ENCODE results near the gene PGC. TPM values are rescaled to one million over a fixed set of nuclear protein-coding genes. Genes with fewer than 3 reads are reported as not detected.

Gene PGC
- total RNA-seq, 4 donors from 2014 or later = 1.5 TPM; not detected in 3

GRCh38 chr6:41721414-41721813, 25.8 kb downstream of the PGC start:
- Histone ChIP-seq H3K27ac (no peak overlapping the region), H3K27me3 (no peaks in the 10 kb centered on the region), H3K36me3 (no peaks in the 10 kb centered on the region), H3K4me3 (no peak overlapping the region), H3K9me3 (no peaks in the 10 kb centered on the region), H3K4me1 (peaks cover 34 to 66% (median 41%) of the 10 kb centered on the region in 4 donors)
- TF ChIP-seq CTCF (IDR thresholded peaks at IDR 0.05) = no peak
- no peak for TF ChIP-seq POLR2A (IDR thresholded peaks at IDR 0.05)
- TF ChIP-seq EP300 (IDR thresholded peaks at IDR 0.05; ENCODE audit: low read depth) = no peak
- TF ChIP-seq POLR2AphosphoS5 (IDR thresholded peaks at IDR 0.05) = no peak
- in situ Hi-C loops (cut with MboI; ENCODE audit: low pct_ligation_motif_present in 1 of 4, low pct_unique_long_range_greater_than_20kb in 1 of 4, low sequenced_read_pairs in 3 of 4) = no loop called here
- no peak for DNase-seq
- 92% methylated on average over 3 of the region's 3 CpGs; no CpG with 5 or more reads in 1 of the 2 donors for WGBS, 2 donors (ENCODE audit: low coverage in 1 of 2)
- intact Hi-C loops (cut with DNase I; ENCODE audit: low total_unique reads) = no loop called here

GRCh38 chr6:41720783-41721182, 26.4 kb downstream of the PGC start:
- Histone ChIP-seq H3K4me3 (no peak overlapping the region), H3K9me3 (no peaks in the 10 kb centered on the region), H3K4me1 (peaks cover 37 to 69% (median 44%) of the 10 kb centered on the region in 4 donors), H3K27me3 (no peaks in the 10 kb centered on the region), H3K36me3 (no peaks in the 10 kb centered on the region), H3K27ac (peak overlapping the region in 1 of 4 donors; percentile 52)
- intact Hi-C loops (cut with DNase I; ENCODE audit: low total_unique reads) (no loop called here), in situ Hi-C loops (cut with MboI; ENCODE audit: low pct_ligation_motif_present in 1 of 4, low pct_unique_long_range_greater_than_20kb in 1 of 4, low sequenced_read_pairs in 3 of 4) (no loop called here)
- DNase-seq = no peak
- WGBS, 2 donors (ENCODE audit: low coverage in 1 of 2) = 95% methylated on average over 2 of the region's 2 CpGs; no CpG with 5 or more reads in 1 of the 2 donors
- no peak for TF ChIP-seq CTCF (IDR thresholded peaks at IDR 0.05)
- TF ChIP-seq POLR2AphosphoS5 (IDR thresholded peaks at IDR 0.05) = no peak
- no peak for TF ChIP-seq POLR2A (IDR thresholded peaks at IDR 0.05)
- no peak for TF ChIP-seq EP300 (IDR thresholded peaks at IDR 0.05; ENCODE audit: low read depth)

- in situ Hi-C loops (cut with MboI; ENCODE audit: low pct_ligation_motif_present in 1 of 4, low pct_unique_long_range_greater_than_20kb in 1 of 4, low sequenced_read_pairs in 3 of 4) (no loop called here), intact Hi-C loops (cut with DNase I; ENCODE audit: low total_unique reads) (no loop called here)
- peak; percentile 8 for DNase-seq
- Histone ChIP-seq H3K9me3 (no peaks in the 10 kb centered on the region), H3K36me3 (no peaks in the 10 kb centered on the region), H3K4me1 (peaks cover 37 to 68% (median 44%) of the 10 kb centered on the region in 4 donors), H3K4me3 (no peak overlapping the region), H3K27ac (peak overlapping the region; percentile 24 to 53 (median 42)), H3K27me3 (no peaks in the 10 kb centered on the region)
- TF ChIP-seq CTCF (IDR thresholded peaks at IDR 0.05) (no peak), POLR2A (IDR thresholded peaks at IDR 0.05) (no peak), EP300 (IDR thresholded peaks at IDR 0.05; ENCODE audit: low read depth) (no peak), POLR2AphosphoS5 (IDR thresholded peaks at IDR 0.05) (no peak)
- 68% methylated on average over 3 of the region's 3 CpGs; no CpG with 5 or more reads in 1 of the 2 donors for WGBS, 2 donors (ENCODE audit: low coverage in 1 of 2)
These were observed 27.0 kb downstream of the PGC start for GRCh38 chr6:41720262-41720620.

- Histone ChIP-seq H3K36me3 (no peaks in the 10 kb centered on the region), H3K27me3 (no peaks in the 10 kb centered on the region), H3K4me3 (no peak overlapping the region), H3K9me3 (no peaks in the 10 kb centered on the region), H3K27ac (peak overlapping the region; percentile 24 to 53 (median 42)), H3K4me1 (peaks cover 35 to 62% (median 39%) of the 10 kb centered on the region in 4 donors)
- TF ChIP-seq POLR2AphosphoS5 (IDR thresholded peaks at IDR 0.05) (no peak), POLR2A (IDR thresholded peaks at IDR 0.05) (no peak), EP300 (IDR thresholded peaks at IDR 0.05; ENCODE audit: low read depth) (no peak), CTCF (IDR thresholded peaks at IDR 0.05) (no peak)
- WGBS, 2 donors (ENCODE audit: low coverage in 1 of 2) = 49 to 50% methylated on average over 3 to 7 of the region's 7 CpGs
- intact Hi-C loops (cut with DNase I; ENCODE audit: low total_unique reads) (no loop called here), in situ Hi-C loops (cut with MboI; ENCODE audit: low pct_ligation_motif_present in 1 of 4, low pct_unique_long_range_greater_than_20kb in 1 of 4, low sequenced_read_pairs in 3 of 4) (no loop called here)
- peak; percentile 10 for DNase-seq
These were observed 27.5 kb downstream of the PGC start for GRCh38 chr6:41719436-41720261.
